HG02938 (cell line): ENCODE data around the gene KLF6.
A peak's percentile ranks its signal among the peaks of the same experiment; 100 is the strongest.

Experiments used
- ATAC-seq: cut with Tn5 transposase; IDR thresholded peaks from one replicate; pipeline ENCODE4 v1.9.1; 2021; ENCODE audit warnings: mild to moderate bottlenecking, moderate library complexity; ENCODE audit not compliant: unreplicated experiment

The KLF6 gene

DNA sequence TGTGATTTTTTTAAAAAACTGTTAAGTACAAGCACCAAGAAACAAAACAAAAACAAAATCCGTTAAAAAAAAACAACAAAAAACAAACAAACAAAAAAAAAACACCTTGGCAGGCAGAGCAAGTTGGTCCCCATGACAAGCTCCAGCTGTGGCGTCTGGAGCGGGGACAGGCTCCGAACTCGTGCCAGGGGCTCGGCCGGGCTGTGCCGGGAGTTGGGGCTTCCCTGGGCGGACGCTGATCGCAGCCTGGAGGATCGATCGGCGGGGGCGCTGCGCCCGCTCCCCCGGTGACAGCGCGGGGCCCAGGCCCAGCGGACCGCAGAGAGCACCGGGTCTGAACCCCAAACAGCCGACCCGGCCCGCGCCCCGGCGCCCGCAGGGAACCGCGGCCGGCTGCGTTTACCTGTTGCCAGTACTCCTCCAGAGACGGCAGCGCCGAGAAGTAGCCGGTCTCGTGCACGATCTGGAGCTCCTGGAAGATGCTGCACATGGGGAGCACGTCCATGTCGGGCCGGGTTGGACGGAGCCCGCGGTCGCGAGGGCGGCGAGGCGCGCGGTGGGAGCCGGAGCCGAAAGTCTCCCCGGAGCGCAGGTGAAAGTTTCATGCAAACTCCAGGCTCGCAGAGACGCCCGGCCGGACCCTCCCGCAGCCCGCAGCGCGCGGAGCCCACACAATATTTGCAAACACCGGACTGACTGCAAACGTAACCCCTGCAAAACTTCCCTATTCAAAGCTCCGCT, at the start of gene KLF6:
KLF6 (minus strand) TSS at position 700 of the 741 bp plus-strand sequence; CDS start at position 505, 195 bp downstream.
- ATAC-seq = peak; percentile 29

DNA sequence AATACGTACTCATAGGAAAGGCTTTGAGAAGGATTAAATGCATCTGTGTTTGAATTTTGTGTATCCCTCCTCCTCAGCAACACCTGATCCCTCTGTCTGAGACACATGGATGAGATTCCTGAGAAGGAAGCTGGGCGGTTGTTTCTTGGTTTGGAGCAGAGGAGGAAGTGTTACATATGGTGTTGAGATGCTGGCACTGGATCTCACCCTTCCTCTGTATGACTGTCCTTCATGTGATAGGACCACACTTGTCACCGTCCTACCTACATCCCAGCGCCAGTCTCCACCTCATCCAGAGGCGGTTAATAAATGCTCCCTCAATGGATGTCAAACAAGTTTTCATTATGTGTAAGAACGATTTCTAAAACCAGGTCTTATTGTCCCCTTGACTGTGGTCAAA, 49.4 kb upstream of the KLF6 start:
- no peak for ATAC-seq

DNA sequence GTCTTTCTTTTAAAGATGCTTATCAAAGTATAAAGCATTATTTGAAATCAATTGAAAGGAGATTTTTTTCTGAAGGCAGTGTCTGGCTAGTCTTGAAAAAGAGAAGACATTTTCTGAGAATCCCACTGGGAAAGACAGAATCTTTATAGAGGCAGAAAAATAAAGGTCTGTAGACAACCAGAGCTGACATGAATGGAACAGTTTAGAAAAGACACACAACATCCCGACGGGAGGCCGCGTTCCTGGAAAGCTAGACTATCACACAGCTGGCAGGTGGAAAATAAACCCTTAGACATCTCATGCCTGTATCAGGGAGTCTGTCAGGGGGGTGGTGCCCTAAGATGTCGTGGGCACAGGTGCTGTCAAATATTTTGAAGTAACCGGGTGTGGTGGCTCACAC, 48.0 kb upstream of the KLF6 start:
- no peak for ATAC-seq

DNA sequence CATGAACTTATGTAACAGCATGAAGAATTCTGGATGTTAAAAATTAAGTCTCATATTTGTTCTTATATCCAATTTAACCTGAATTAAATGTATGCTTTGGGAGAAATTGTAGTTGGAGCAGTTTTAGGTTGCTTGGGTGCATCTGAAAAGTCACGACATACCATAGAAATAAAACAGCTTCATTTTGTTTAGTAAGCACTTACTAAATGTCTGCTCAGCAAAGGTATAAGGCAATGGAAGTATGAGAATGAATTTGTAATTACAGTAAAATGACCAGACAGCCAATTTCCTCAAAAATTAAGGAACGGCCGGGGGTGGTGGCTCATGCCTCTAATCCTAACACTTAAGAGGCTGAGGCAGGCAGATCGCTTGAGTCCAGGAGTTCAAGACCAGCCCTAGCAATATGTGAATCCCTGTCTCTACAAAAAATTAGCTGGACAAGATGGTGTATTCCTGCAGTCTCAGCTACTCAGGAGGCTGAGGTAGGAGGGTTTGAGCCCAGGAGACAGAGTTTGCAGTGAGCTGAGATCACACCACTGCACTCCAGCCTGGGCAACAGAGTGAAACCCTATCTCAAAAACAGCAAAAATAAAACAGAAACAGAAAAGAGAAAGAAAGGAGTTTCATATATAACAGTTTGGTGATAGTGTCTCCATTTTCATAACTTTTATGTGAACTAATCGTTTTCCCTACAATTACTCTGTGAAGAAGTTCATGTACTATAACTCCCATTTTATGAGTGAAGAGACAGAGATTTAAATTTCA, 47.2 kb upstream of the KLF6 start:
- no peak for ATAC-seq

DNA sequence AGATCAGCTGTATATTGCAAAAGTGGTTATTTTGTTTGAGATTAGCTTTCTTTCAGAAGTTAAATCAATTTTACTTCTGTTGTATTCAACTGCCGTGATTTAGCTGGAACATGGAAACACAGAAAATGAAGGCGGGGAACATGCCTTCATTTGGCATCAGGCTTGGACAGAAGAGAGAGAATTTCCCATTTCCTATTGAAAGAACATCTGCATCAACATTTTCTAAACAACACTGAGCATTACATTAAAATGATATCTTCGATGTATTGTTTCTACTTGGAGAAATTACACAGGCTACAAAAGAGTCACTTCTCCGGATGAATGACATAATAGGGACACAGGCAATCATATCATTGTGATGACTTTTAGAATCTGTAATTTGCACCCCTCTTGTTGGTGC, 46.6 kb upstream of the KLF6 start:
- no peak for ATAC-seq

DNA sequence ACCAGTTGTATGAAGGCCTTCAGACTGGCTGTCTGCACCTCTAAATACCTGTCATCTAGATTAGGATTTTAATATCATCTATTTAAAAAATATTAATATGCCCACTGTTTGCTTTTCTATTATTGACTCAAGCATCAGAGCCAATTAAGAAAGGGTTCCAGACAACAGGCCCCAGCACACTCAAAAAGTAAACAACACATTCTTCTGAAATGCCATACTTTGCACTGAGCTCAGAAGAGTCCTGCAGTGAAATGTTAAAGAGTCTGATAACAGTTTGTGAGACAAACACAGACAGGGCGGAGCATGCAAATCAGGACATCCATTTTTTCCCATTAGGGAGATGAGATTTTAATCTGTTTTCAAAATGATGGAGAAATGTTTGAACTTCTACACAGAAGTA, 45.9 kb upstream of the KLF6 start:
- no peak for ATAC-seq

DNA sequence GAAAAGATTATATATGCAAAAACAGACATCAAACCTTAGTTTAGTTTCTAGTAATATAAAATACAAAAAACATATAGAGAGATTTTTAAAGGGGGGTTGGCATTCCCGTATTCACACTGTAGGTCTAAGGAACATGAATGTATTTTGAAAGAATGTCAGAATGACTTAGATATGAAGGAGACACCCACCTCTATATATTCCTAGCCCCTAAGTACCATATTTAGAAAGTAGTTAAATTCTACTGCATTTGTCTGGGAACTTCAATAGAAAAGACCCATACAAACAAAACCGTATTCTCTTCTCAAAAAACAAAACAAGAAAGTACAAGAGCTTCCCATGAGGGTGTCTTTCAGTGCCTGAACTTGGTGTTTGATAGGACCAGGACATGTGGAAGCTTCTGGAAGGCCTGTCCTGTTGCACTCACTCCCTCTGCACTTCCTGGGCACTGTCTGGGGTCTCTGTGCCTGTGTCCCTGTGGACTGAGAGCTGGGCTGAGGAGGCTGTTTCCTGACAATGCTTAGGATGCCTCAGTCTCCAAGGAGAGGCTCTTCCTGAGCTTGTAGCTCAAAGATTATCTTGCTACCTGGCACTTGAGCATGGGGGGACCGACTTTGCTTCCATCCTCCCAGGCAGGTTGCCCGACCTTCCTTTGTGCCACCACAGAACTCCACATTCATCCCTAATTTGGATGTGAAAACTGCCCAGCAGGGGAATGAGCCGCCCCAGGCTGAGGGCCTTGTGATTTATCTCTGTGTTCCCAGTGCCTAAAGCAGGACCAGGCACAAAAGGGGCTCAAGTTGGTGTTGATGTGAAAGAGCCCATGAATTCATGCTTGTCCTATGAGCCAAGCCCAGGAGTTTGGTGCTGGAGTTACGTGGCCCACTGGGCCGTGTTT, 44.4 kb upstream of the KLF6 start:
- ATAC-seq = no peak

DNA sequence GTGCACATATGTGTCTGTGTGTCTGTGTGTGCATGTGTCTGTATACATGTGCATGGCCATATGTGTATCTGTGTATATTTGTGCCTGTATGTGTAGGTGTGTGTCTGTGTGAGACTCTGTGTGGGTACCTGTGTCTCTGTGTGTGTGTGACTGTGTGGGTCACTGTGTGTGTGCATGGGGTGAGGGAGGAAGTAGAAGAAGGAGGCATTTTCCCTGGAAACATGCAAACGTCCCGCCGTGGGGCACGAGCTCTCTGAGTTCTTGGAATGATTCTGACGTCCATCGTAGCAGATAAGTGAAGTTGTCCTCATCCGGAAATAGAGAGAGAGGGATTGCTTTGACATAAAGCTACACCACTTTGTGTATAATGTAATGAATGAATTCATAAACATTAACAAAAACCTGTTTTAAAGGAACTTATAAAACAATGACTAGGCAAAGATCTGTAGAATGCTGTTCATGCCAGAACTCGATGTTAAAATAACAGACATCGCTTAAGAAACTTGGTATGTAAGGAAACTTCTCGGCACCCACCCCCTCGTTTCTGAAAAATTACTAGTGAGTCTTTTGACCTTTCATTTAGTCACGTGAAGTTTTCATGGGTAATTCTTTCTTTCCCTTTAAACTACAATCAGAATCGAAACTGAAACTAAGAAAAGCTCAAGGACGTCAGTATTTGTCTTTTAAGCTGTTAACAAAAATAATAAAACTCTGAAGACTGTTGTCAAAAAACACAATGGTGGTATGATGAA, 43.6 kb upstream of the KLF6 start:
- no peak for ATAC-seq

DNA sequence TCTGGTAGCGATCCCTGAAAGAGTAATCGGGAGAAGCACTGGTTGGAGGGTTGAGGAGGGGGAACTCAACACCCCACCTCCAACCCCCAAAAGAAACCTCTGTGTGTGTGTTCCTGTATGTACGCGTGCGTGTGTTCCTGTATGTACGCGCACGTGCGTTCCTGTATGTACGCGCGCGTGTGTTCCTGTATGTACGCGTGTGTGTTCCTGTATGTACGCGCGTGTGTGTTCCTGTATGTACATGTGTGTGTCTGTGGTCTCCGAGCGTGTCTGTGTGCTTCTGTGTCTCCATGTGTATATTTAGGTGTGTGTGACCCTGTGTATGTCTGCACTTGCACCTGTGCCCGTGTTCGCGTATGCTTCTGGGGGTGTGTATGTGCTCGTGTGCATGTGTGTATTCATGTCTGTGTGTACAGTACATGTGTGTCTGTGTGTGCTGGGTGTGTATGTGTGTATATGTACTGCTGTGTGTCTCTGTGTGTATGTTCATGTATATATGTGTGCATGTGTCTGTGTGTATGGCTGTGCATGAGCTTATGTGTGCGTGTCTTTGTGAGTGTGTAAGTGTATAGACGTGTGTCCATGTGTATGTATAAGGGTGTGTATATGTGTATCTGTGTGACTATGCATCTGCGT, 42.9 kb upstream of the KLF6 start:
- ATAC-seq = no peak

DNA sequence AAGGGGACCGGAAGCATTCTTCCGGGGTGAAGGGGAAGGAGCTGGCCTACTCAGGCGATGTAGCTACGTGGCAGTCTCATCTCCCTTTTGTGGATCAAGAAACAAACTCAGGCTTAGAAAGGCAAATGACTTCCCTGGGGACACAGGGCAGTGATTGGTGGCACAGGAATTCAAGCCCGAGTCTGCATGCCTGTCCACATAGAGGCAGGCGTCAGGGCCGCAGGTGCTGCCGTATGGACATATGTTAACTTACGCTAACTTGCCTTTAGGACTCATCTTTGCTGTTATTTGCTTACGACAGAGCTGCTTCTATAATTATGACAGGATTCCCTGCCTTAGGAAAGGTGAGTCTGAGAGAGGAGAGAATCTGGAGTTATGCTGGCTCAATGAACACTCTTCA, 42.3 kb upstream of the KLF6 start:
- no peak for ATAC-seq

DNA sequence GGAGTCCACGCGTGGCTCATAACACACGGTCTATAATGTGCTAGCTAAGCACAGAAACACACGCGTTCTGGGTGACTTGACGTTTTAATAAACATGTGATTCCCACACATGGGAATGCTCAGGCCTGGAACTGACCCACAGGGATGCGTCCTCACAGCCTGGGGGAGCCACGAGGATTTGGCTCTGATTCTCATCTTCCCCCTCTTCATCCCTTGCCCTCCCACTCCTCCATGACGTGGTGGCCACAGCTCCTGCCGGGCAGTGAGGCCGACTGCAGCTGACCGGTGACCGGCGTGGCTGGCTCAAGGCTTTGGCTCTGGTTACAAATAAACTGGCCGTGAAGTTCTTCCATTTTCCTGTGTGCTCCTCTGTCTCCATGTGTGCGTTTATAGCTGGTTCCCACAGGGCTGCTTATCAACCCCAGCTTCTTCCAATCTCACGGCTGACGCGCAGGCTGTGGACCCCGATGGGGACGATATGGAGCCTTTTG, 40.9 kb upstream of the KLF6 start:
- no peak for ATAC-seq

DNA sequence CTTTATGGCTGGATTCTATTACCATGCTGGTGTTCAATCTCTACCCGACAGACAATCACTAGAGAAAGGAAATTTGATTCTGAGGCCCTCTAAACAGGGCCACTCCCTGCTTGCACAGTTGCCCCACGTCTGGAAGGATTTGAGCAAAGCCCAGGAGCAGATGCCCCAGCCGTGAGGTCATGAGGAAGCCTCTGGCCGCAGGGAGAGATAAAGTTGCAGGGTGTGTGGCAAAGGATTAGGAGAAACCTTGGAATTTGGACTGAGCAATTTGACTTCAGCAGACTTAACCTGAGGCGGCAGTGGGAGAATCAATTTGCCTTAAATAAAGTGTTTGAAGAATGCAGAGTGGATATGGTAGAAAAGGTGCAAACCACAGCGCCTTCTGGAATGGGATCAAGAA, 40.2 kb upstream of the KLF6 start:
- no peak for ATAC-seq

DNA sequence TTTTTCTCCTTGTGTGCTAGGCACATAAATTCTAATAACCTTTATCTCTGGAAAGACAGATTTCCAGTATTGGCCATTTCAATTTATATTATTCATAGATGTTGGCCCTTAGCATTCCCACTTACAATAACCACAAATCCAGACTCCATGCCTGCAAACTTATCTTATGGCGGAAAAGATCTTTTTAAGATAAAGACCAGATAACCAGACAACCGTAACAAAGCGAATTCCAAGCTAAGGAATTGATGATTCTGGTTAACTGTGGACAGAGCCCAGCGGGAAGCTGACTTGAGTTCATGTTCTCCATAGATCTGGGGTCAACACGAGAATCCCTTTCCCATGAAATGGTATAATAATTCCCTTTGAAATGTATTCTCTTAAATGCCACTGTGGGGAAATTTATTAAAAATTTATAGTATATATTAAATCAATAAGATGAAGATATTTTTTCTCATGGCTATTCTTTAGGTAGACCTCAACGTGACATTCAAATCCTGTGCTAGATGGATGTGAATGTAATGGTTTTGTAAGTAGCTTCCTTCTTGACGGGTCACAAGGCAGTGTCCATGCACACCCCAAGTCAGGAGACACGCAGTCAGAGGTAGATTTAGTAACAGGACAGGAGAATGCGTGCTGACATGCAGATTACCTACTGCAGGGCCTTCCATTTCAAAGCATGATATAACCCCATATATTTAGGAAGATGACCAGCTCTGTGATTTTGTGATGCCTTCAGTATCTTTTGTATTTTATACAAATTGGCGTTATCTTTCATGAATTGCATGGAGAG, 37.7 kb upstream of the KLF6 start:
- no peak for ATAC-seq

DNA sequence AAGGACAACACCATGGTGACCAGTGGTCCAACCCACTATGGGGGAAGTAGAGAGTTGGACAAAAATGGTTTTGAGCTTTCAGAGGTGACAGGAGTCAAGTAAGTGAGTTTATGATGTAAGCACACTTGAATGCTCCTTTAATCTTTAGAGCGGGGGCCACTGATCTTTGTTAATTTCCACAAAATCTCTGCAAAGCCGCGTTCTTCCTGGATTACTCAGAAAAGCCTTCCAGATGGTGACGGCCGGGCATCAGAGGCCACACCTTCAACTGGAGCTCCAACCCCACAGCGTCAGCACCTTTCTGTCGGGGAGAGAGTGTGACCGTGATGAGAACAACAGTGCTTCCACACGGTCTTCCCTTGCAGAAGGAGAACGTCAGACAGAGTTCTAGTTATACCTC, 35.2 kb upstream of the KLF6 start:
- no peak for ATAC-seq

DNA sequence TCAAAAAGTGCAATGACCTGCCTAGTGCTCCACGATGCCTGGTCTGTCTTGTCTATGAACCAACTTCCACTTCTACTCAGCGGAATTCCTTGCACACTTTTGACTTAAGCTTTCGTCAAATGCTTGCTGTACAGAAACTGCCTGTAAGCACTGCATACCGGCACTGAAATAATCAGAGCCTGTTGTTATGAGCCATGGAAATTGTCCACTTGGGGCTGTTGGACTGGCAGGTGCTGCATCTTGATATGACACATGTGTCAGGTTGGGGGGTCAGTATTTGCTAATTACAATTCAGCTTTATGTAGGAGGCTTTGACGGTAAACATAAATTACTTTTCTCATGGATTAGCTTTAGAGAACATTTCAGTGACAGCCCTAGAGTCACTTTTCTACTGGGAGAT, 32.0 kb upstream of the KLF6 start:
- no peak for ATAC-seq

DNA sequence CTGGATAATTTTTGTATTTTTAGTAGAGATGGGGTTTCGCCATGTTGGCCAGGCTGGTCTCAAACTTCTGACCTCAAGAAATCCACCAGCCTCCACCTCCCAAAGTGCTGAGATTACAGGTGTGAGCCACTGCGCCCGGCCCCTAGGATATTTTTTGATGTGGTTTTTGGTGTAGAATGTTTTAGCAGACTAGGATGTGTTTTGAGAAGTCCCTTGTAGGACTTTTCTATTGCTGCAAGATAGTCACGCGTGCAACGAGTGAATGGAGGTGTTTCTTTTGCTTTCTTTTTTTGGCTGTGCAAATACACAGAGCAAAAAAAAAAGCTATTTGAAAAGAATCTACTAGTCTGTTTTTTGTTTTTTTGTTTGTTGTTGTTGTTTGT, 29.8 kb upstream of the KLF6 start:
- ATAC-seq = no peak

DNA sequence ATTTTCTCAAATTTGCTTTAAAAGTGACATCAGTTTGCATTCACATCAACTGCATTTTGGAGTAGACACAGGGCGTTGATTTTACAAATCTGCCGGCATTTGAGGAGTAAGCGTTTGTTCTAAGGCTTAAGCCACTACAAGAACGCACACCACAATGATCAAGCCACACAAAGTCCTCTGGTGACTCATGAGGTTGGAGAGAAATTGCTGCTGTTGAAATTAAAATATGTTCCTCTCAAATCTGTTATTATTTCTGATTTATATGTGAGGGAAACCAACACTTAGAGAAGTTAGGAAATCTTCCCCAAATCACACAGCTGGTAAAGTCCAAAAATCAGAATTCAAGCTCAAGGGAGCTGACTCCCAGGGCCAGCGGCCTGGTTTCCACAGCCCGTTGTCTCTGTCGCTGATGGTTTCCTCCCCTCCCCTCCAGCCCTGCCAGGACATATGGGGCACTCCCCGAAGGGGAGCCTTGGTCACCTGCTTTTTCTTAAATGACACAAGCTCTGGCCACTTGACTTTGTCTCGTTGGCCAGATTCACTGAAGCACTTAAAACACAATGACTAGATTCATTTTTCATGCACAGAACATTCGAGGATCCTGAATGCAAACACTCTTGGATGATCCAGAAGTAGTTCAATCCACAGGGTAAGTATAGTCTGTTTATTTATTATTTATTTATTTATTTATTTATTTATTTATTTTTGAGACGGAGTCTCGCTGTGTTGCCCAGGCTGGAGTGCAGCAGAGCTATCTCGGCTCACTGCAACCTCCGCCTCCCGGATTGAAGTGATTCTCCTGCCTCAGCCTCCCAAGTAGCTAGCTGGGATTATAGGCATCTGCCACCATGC, 29.2 kb upstream of the KLF6 start:
- no peak for ATAC-seq

DNA sequence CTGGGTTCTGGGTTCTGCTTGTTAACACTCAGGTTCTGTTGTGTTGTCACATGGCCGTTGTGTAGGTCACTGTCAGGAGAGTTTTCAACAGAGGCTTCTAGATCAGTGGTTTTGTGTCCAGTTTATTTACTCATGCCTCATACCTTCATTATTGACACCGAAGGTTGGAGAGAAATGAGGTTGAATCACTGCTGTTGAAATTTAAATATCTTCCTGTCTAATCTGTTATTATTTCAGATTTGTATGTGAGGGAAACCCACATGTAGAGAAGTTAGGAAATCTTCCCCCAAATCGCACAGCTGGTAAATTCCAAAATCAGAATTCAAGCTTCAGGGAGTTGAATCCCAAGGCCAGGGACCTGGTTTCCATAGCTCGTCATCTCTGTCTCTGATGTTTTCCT, 28.3 kb upstream of the KLF6 start:
- no peak for ATAC-seq

DNA sequence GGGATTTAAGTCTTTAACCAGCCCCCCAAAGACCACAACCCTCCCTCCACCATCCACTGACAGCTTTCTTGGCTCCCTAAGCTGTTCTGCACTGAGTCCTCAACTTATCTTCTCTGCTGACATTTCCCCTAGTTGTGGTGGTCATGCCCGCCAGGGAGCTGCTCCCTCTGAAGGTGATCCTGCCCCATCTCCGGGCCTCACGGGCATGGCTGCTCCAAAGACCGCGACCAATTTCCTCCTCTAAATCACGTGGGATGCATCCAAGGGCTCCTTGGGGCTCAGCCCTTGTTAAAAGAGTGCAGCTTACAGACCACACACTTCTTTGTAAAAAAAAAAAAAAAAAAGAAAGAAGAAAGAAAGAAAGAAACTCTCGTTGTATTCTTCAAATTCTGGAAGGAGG, 27.1 kb upstream of the KLF6 start:
- ATAC-seq = no peak
